GM19467 (cell line): ENCODE measurements around the gene SETBP1.

ENCODE experiments used
- ATAC-seq: cut with Tn5 transposase; IDR thresholded peaks from one replicate; pipeline ENCODE4 v1.9.1; 2021; ENCODE audit warnings: mild to moderate bottlenecking, moderate library complexity; ENCODE audit not compliant: unreplicated experiment

Gene SETBP1

DNA sequence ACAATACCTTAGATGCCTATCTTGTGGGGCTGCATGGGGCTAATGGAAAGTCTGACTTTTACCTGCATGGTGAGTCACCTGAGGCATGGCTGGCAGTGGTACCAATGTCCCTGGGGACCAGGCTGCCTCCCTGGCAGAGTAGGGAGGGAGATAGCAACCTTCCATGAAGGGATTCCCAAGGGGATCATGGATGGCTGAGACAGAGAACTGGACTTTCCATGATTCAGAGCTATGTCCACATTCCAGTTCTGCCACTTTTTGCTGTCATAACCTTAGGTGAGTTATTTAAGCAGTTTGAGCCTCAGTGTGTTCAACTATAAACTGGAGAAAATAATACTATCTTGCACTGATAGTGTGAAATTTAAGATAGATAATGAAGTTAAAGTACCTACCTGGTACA is 178.6 kb downstream of the SETBP1 start:
- no peak for ATAC-seq

DNA sequence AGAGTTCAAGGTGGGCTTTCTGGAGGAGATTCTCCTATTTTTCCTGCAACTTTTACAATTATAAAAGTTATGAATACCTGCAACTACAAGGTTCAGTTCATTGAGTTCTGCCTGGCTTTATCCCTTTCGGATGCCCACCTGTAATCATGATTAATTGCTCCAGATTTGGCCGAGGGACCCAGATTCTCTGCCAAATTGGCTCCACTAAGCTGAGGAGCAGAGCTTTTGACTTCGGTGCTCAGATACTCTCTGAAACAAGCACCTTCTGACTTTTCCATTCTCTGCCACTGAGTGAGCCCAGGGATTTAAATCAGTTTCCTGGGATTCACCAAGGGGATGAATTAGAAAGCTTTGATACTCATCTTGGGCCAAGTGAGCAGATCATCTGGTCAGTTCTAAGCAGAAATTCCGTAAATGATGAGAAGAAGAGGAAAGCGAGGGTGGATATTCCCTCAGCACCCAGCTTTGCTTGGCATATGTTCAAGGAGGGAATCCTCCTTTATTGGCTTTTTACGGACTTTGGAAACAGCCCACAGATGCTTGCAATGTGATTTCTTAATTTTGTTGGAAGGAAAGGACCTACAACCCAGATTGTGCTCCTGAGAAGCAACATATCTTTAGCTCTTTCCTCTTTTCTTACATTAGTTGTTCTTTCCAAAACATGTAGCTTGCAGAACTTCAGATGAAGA is 179.2 kb downstream of the SETBP1 start:
- no peak for ATAC-seq

GRCh38 chr18:44862112-44862511 is 181.4 kb downstream of the SETBP1 start:
- ATAC-seq: no peak

DNA sequence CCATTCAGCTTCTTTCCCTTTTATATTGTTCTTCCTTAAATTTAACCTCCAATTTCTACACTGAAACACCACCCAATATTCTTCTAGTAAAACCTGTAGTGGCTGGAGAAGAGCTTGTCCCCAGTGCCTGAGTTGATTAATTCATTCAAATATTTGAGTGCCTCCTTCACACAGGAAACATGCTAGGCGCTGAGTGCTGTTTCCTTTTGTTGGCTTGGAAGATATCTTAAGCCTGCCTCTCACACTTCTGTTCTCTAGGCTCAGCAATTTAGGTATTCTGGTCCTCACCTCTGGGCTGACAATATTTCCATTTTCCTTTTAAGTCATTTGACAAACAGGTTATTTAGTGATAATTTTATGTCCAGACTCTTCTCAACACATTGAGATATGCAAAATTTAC is 185.4 kb downstream of the SETBP1 start:
- no peak for ATAC-seq

DNA sequence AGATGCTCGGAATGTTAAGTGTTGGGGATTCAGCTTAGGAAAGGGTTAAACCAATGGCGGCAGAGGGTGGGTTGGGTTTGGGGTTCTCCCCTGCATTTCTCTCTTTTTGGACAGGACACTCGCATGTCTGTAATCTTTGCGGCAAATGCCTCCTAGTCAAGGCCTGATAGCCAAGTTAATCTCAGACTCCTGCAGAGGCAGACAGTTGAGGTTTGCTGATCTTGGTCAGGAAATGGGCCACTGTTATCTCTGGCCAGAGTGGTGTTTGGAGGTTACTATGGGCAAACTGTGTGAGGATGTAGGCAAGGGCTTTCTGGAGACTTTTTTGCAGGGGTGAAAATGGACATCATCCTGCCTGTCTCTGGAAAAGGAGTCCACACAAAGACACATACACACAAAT is 188.8 kb downstream of the SETBP1 start:
- ATAC-seq: no peak

- peak; percentile 37 for ATAC-seq
Measured at GRCh38 chr18:44870631-44871502, 190.2 kb downstream of the SETBP1 start.

DNA sequence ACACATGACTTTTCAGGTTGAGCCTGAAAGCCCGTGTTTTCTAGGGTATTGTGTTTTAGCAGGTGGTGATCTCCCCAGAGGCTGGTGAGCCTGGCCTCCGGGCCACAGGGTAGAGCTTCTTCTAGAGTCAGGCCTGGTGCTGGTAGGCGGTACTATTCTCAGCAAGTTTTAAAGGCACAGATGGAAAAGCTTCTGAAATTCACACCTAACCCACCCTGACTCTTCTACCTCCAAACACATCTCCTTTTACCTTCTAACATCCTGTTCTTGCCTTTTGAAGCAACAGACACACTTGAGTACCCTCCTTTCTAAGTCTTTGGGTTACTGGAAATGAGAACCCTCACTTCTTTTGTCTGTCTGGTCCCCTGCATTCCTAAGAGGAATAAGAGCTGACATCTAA is 191.1 kb downstream of the SETBP1 start:
- peak; percentile 86 for ATAC-seq

DNA sequence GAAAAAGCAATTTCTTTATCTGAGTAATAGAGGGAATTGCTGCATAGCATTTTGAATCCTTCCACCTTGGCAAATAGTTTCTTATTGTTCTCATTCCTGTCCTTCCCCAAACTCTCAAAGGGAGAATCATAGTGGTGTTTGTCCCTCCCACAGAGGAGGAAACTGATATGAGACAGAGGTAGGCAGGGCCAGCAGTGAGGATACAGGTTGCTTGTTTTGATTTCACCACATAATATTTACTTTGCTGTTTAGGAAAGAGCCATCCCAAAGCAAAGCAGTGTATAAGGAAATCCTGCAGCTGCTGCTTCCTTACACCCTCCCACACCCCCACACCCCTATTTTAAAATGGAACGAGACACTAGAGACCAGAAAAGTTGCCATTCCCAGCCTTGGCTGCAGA is 195.3 kb downstream of the SETBP1 start:
- no peak for ATAC-seq

- no peak for ATAC-seq
Measured at GRCh38 chr18:44876755-44877154, 196.1 kb downstream of the SETBP1 start.

DNA sequence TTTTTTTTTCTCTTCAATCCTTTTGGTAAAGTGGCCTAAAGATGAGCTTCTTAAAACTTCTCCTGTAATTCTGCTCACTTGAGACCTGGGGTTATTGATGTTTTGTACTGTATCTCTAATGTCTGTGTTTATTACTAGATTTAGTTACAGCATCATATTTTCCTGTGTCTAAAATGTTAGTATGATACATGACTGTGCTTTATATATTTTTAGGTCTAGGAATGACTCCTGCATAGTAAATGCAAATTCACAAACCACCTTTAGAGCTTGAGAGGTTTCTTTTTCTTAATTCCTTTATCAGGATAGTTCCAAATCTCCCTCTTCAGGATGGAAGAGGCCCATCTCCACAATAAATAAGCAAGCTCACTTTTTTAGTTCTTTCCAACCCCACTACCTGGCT is 197.6 kb downstream of the SETBP1 start:
- ATAC-seq: no peak

DNA sequence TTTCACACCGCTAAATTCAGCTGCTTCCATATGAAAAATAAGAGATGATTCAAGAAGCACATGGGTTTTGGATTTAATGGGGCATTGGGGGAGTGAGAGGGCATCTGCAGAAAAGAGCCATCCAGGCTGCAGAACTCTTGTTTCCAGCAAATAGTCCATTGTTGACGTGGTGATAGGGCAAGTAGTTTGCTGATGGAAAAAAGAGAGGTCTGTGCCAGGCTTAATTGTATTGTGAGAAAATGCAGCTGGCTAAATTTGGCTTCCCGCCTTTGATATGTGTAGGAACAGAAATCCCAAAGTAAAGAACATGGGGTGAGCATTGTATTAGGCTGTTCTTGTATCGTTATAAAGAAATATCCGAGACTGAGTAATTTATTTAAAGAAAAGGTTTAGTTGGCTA is 199.5 kb downstream of the SETBP1 start:
- ATAC-seq: no peak

DNA sequence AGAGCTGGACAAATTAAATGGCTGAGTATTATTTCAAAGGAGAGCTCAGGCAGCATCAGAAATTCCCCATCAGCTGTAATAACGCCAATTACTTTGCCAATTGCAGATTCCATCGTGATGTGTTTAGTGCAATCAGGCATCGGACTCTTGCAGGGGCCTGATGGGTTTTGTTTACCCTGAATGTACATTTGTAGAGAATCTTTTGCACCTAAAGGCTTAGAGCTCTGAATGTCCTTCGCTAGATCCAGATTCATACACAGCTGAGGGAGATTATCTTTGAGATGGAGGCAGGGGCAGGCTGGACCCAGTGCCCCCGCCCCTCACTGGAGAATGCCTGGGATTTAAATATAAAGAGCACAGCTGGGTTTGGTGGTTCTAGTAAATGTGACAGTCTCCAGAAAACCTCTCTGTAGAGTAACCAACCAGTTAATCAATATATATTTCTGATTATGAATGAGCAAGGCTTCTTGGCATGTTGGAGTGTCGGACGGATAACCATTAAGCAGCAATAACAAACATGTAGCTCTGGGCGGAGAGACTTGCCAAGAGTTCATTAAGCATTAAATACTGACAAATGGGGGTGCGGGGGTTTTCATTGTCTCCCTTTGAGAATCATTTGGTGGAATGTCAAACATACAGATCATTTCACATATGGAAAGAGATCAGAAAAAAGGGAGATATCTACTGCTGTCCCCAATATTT is 200.9 kb downstream of the SETBP1 start:
- no peak for ATAC-seq

DNA sequence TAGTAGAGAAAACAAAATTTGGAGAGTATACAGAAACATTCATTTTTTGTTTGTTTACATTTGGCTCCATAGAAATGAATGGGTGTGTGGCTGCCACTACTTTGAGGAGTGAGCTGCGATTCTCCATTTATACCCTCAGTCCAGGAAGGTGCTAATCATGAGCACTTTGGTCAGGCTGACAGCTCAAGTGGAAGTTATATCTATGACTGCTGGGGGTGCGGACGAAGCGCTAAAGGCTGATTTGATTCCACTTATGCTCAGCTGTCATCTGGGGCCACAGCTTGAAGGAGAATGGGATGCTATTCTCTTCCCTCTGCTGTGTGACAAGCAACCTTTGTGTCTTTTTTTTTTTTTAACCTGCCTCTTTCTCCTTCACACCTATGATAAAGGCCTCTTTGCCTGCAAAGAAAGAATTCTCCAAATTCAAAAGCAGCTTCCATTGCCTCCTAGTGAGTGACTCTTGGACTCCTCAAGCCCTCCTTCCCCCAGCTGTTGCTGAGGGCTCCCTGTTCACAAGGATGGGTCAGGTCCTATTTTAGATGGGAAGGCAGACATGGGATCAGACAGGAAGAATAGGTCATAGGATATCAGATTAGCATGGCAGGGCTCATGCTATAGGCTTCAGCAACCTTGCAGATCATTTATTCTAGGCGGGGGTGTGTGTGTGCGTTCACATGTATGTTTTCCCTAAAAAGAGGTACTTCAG is 201.6 kb downstream of the SETBP1 start:
- no peak for ATAC-seq

DNA sequence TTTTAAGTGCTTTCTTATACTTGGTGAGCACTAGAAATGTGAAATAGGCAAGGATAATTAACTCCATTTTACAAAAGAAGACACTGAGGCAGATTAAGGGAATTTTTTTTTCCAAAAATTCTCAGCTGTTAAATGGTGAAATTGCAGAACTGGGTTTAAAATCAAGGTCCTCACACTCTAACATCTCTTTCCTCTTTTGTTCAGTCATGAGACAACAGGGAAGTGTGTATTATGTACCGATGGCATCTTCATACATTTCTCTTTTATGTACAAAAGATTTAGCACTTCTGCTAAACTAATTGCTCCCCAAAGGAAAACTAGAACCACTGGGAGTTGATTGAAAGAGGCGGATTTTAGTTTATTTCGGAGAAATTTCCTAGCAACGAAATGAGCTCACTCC is 203.0 kb downstream of the SETBP1 start:
- no peak for ATAC-seq

- no peak for ATAC-seq
Measured at GRCh38 chr18:44884431-44884830, 203.7 kb downstream of the SETBP1 start.

DNA sequence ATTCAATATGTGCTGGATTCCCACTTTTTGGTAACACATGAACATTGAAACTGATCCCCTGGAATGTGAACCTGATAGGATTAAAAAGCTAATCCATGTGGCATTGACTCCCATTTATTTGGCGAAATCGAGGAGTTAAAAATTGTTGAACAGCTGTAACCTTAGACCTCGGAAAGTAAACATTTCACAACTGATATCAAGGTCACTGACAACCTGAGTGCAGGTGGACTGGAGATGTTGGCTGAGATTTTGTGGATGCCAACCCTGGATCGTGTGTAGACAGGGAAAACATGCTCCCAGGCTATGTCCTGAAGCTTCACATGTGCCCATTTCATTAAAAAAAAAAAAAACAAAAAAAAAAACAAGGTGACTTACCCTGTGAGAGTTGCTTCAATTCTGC is 204.8 kb downstream of the SETBP1 start:
- no peak for ATAC-seq

- ATAC-seq: peak; percentile 82
Measured at GRCh38 chr18:44887227-44887631, 206.5 kb downstream of the SETBP1 start.

DNA sequence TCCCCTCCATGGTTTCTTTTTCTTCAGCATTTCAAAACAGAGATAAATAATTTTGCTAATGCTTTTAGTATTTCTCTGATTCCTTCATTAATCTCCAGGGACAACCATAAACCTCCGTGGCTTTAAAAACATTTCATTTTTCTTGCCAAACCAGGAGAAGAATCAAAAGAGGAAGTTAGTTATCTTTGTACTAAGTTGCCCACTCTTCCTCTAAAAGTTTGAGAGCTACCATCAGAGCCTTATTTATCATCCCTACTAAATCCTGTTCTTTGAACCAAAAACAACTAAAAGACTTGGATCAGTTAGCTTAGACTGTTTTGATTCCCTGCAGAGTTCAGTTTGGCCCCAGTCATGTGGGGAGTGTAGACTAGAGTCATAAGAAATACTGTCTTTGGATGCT is 208.4 kb downstream of the SETBP1 start:
- no peak for ATAC-seq

- no peak for ATAC-seq
Measured at GRCh38 chr18:44893045-44893706, 212.5 kb downstream of the SETBP1 start.

DNA sequence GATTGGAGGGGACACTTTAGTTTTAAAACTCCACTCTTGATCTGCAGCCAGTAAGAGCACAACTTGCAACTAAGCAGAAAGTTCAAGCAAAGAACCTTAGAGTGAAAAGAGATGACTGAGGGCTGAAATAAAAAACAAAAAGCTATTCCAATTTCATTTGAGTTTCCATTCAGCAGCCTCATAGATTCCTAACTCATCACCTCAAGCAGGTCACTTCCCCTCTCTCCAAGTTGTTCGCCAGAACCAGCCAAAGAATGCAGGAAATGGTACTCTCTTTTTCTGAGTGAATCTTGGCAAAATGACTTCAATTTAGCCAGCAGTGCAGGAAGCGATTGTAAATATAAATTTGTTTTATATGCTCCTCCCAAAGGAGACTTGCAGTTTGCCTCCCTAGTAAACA is 213.3 kb downstream of the SETBP1 start:
- no peak for ATAC-seq
